HepG2 (cell line): Measurements from ENCODE around the gene PCP4L1. TPM values are rescaled to one million over a fixed set of nuclear protein-coding genes. Genes with fewer than 3 reads are reported as not detected.

Experiments
- ATAC-seq: fragments of 200-7000 bp; cut with Tn5 transposase; 3 replicates; pipeline ENCODE4 v1.9.1; 2020; ENCODE audit warnings: mild to moderate bottlenecking, moderate library complexity
- BruUV-seq: library from RNA; stranded (reverse); fragments of 400-500 nt; replicated peaks from 2 replicates; lab custom pipeline; 2021; lab: Mats Ljungman, UMichigan
- CTCF ChIA-PET: fragments of 300-600 bp; formaldehyde crosslinking; extraction: SDS; loops from one replicate; lab custom pipeline; 2021; ENCODE audit warnings: low total read pairs, inconsistent platforms, low intra/inter-chr PET ratio; lab: Yijun Ruan, JAX
- POLR2A ChIA-PET: fragments of 350-600 bp; sonication (Branson Sonifier 250); formaldehyde crosslinking; loops from one replicate; lab custom pipeline; 2020; ENCODE audit warnings: antibody characterized with exemption, inconsistent platforms; lab: Yijun Ruan, JAX
- DNase-seq: peaks from one replicate; pipeline ENCODE4 v3.0.0-alpha.2; 2015; ENCODE audit warnings: low spot score
- FAIRE-seq: peaks from 3 replicates; lab custom pipeline; 2011; peaks lifted over from hg19 to GRCh38; lab: Jason Lieb, UNC
- H2AFZ ChIP-seq: one replicate; pipeline ENCODE4 v1.6.1; 2011; ENCODE audit warnings: low read length, inconsistent platforms
- H3K27ac ChIP-seq: fragments of 300-600 bp; 3 replicates; pipeline ENCODE4 v1.8.0; 2011; ENCODE audit warnings: mixed run types, mild to moderate bottlenecking, mixed read lengths, low read length, inconsistent platforms; ENCODE audit not compliant: insufficient read depth; ENCODE audit errors: extremely low read length
- H3K27me3 ChIP-seq, 2 experiments: fragments of 200-600 bp in 1 of 2; 2 replicates in 1 of 2; 3 replicates in 1 of 2; pipeline versions ENCODE4 v1.6.0 to v1.8.0; 2011; ENCODE audit warnings: low read length in 2 of 2, mild to moderate bottlenecking in 2 of 2, moderate library complexity in 2 of 2, inconsistent platforms in 1 of 2; ENCODE audit not compliant: insufficient read depth in 2 of 2, control insufficient read depth in 1 of 2
- H3K36me3 ChIP-seq, 2 experiments: fragments of 200-600 bp in 1 of 2; replicated peaks in 1 of 2; 2 replicates in 1 of 2; 3 replicates in 1 of 2; pipeline versions ENCODE4 v1.5.1 to v1.8.0; 2011; ENCODE audit warnings: low read length in 2 of 2, inconsistent platforms in 1 of 2; ENCODE audit not compliant: insufficient read depth in 2 of 2, control insufficient read depth in 1 of 2
- H3K4me1 ChIP-seq: 2 replicates; pipeline ENCODE4 v1.5.1; 2012; ENCODE audit warnings: low read length, inconsistent platforms; ENCODE audit not compliant: insufficient read depth
- H3K4me2 ChIP-seq: 2 replicates; pipeline ENCODE4 v1.6.0; 2011; ENCODE audit warnings: low read depth, low read length, inconsistent platforms
- H3K4me3 ChIP-seq, 3 experiments: fragments of 200-600 bp in 1 of 3; sonication (generic), shearing (Covaris generic) in 1 of 3; replicated peaks in 1 of 3; 2 replicates each; pipeline ENCODE4 v1.5.1; 2011 to 2016; ENCODE audit warnings: low read length in 3 of 3, inconsistent platforms in 2 of 3, low read depth in 2 of 3, mild to moderate bottlenecking in 2 of 3, control low read depth in 1 of 3, mixed read lengths in 1 of 3; ENCODE audit not compliant: insufficient read depth in 1 of 3
- H3K79me2 ChIP-seq: one replicate; pipeline ENCODE4 v1.6.1; 2011; ENCODE audit warnings: low read length, inconsistent platforms; ENCODE audit not compliant: insufficient read depth
- H3K9ac ChIP-seq: 2 replicates; pipeline ENCODE4 v1.6.0; 2011; ENCODE audit warnings: mild to moderate bottlenecking, low read depth, low read length, inconsistent platforms; ENCODE audit not compliant: insufficient read depth
- H3K9me3 ChIP-seq: 2 replicates; pipeline ENCODE4 v1.5.1; 2012; ENCODE audit warnings: mild to moderate bottlenecking, low read length
- H4K20me1 ChIP-seq: 2 replicates; pipeline ENCODE4 v1.6.0; 2011; ENCODE audit warnings: inconsistent platforms, mild to moderate bottlenecking, low read length, moderate library complexity; ENCODE audit not compliant: insufficient read depth
- CEBPB ChIP-seq: IDR thresholded peaks from 2 replicates; pipeline ENCODE4 v1.6.1; 2011; ENCODE audit warnings: low read depth, low read length, improper control_type of control experiment, borderline replicate concordance
- CHCHD3 ChIP-seq: sonication (generic); formaldehyde crosslinking; IDR thresholded peaks from 2 replicates; pipeline ENCODE4 v1.8.0; 2022; ENCODE audit warnings: mild to moderate bottlenecking, missing genetic modification reagents, moderate library complexity
- DR1 ChIP-seq: sonication (generic); formaldehyde crosslinking; IDR thresholded peaks from 2 replicates; pipeline ENCODE4 v1.8.0; 2021; ENCODE audit warnings: mild to moderate bottlenecking, missing genetic modification reagents, inconsistent platforms
- NR2F6 ChIP-seq, 2 experiments: IDR thresholded peaks; 2 replicates each; pipeline ENCODE4 v1.6.1; 2016; ENCODE audit warnings: antibody characterized with exemption in 1 of 2, mild to moderate bottlenecking in 1 of 2
- RNF219 ChIP-seq: sonication (generic); formaldehyde crosslinking; IDR thresholded peaks from 2 replicates; pipeline ENCODE4 v1.5.0; 2020; ENCODE audit warnings: mild to moderate bottlenecking, missing genetic modification reagents
- UBTF ChIP-seq: sonication (generic); formaldehyde crosslinking; IDR thresholded peaks from 2 replicates; pipeline ENCODE4 v1.4.0; 2020; ENCODE audit warnings: mild to moderate bottlenecking, missing genetic modification reagents
- ZNF230 ChIP-seq: sonication (generic); formaldehyde crosslinking; IDR thresholded peaks from 2 replicates; pipeline ENCODE4 v1.4.0; 2020; ENCODE audit warnings: mild to moderate bottlenecking, missing genetic modification reagents
- ZNF616 ChIP-seq: sonication (generic); formaldehyde crosslinking; IDR thresholded peaks from 2 replicates; pipeline ENCODE4 v1.5.0; 2020; ENCODE audit warnings: low read depth, mild to moderate bottlenecking, missing genetic modification reagents
- ZNF629 ChIP-seq: sonication (generic); formaldehyde crosslinking; conservative IDR thresholded peaks from 2 replicates; pipeline ENCODE4 v1.5.0; 2020; ENCODE audit warnings: missing genetic modification reagents
- ZNF766 ChIP-seq: sonication (generic); formaldehyde crosslinking; IDR thresholded peaks from 2 replicates; pipeline ENCODE4 v1.5.0; 2020; ENCODE audit warnings: missing genetic modification reagents, borderline replicate concordance
- WGBS: methylation state at CpG from one replicate; pipeline ENCODE4 v1.1.6; 2017; ENCODE audit warnings: low lambda C conversion rate; 5-methylcytosine and 5-hydroxymethylcytosine counted together
- in situ Hi-C: cut with HindIII; loops from 2 replicates; pipeline ENCODE4 v1.10.0; 2017; ENCODE audit warnings: low pct_unique_long_range_greater_than_20kb; ENCODE audit not compliant: extremely low pct_ligation_motif_present
- intact Hi-C: fragments of 100-400 bp; cut with micrococcal nuclease; formaldehyde crosslinking; loops from one replicate; pipeline ENCODE4 v1.10.0; 2022; ENCODE audit not compliant: unreplicated experiment
- polyA plus RNA-seq, 8 experiments: library from polyadenylated mRNA; depleted of rRNA in 3 of 8; stranded (reverse) in 7 of 8; unstranded in 1 of 8; fragments of >200 nt; fragmentation: Illumina TruSeq in 4 of 8; extraction: Trizol in 4 of 8; gene quantifications; 2 replicates each; pipeline versions ENCODE4 v1.2.1 to v1.2.3, GENCODE V29; 2011 to 2016; ENCODE audit warnings: low read depth in 4 of 8, missing spikeins in 1 of 8, mixed read lengths in 1 of 8; ENCODE audit not compliant: insufficient read depth in 1 of 8
- total RNA-seq, 5 experiments: library from RNA; depleted of rRNA; stranded (reverse); fragments of >200 nt; fragmentation: Illumina TruSeq; extraction: Trizol; gene quantifications; 2 replicates each; pipeline ENCODE4 v1.2.3, GENCODE V29; 2016; ENCODE audit warnings: low read depth in 1 of 5

Gene PCP4L1
- total and polyA plus RNA-seq, 2 of the 13 experiments (the other 11 are each of a cell fraction or from before 2014, with no cell fraction given) = 0.28 TPM; not detected in 1

GRCh38 chr1:161250829-161251228 is 7.7 kb upstream of the PCP4L1 start (continued):
- TF ChIP-seq NR2F6 (IDR thresholded peaks at IDR 0.05) = no peak
- peak; percentile 15; the same call in 1 of the 2 replicates for TF ChIP-seq NR2F6 (CRISPR knock-in tag; IDR thresholded peaks at IDR 0.05)
- TF ChIP-seq RNF219 = no peak
- TF ChIP-seq, all 625 proteins: peak for 7

GRCh38 chr1:161251579-161251978 is 7.0 kb upstream of the PCP4L1 start:
- 5% methylated on average over 8 of the region's 8 CpGs for WGBS
- H3K27ac ChIP-seq = no peak overlapping the region
- CTCF ChIA-PET = no interaction called here
- no peaks in the 10 kb centered on the region for H4K20me1 ChIP-seq
- H3K4me3 ChIP-seq = no peak overlapping the region
- intact Hi-C loops (no loop called here), in situ Hi-C loops (no loop called here)
- no peaks in the 10 kb centered on the region for H3K79me2 ChIP-seq
- H3K27me3 ChIP-seq = no peaks in the 10 kb centered on the region; a peak in 1 of 5 replicates
- H3K4me2 ChIP-seq = peak overlapping the region; percentile 53
- H3K9me3 ChIP-seq = no peaks in the 10 kb centered on the region; the same call in 1 of the 2 replicates
- POLR2A ChIA-PET = no interaction called here
- TF ChIP-seq ZNF230 (CRISPR knock-in tag) (no peak), DR1 (CRISPR knock-in tag) (no peak), CEBPB (0 out of 2 replicates have a peak, but pooled peaks have one; percentile 2), ZNF766 (CRISPR knock-in tag) (no peak), ZNF629 (no peak), CHCHD3 (no peak), UBTF (CRISPR knock-in tag) (no peak), ZNF616 (peak; percentile 98)
- no peak for DNase-seq
- no TSS peak for BruUV-seq
- peaks cover 36% of the 10 kb centered on the region for H3K4me1 ChIP-seq
- H3K9ac ChIP-seq = no peak overlapping the region
- no peak for ATAC-seq
- H3K36me3 ChIP-seq = no peaks in the 10 kb centered on the region
- no peak overlapping the region for H2AFZ ChIP-seq
- no peak for FAIRE-seq
